IPS-18c (cell line): ENCODE measurements around the gene PRM1.

Source experiments
- H3K4me3 ChIP-seq: 2 replicates; pipeline ENCODE4 v1.7.0; 2013; ENCODE audit warnings: low read depth, mild to moderate bottlenecking, low read length, moderate library complexity; ENCODE audit not compliant: insufficient read depth
- H3K9me3 ChIP-seq: one replicate; pipeline ENCODE4 v1.6.1; 2013; ENCODE audit warnings: mild to moderate bottlenecking, low read length, moderate library complexity; ENCODE audit not compliant: control insufficient read depth, insufficient read depth

Gene PRM1, protein sequence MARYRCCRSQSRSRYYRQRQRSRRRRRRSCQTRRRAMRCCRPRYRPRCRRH

DNA sequence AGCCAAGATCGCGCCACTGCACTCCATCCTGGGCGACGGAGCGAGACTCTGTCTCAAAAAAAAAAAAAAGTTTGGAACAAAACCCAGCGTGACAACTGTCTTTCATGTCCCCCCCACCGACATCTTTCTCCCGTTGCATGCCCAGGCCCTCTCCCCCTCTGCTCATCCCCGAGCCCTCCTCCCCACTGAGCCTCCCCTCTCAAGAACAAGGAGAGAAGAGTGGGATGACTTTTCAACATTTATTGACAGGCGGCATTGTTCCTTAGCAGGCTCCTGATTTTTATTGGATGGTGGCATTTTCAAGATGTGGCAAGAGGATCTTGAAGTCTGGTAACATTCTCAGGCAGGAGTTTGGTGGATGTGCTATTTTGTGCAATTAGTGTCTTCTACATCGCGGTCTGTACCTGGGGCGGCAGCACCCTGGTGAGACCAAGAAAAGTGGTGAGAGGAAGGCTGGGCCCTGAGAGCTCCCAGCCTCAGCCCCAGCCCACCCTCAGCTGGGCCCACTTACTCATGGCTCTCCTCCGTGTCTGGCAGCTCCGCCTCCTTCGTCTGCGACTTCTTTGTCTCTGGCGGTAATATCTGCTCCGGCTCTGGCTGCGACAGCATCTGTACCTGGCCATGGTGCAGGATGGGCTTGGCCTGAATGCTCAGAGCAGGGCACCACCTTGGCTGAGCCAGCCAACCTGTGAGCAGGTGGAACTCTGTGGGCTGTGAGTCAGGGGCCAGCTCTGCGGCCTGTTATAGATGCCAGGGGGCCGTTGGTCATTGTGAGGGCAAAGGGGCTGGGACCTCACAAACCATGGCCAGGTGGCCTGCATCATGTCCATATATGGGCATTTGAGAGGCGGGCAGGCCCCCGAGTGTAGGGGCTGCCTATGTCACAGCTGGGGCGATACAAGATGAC lies at the start of gene PRM1:
PRM1 (minus strand) TSS at position 715 of the 907 bp plus-strand sequence; CDS start at position 623, 92 bp downstream.
- Histone ChIP-seq H3K4me3 (no peak within 1 kb of the TSS), H3K9me3 (no peaks in the 10 kb centered on the region)

DNA sequence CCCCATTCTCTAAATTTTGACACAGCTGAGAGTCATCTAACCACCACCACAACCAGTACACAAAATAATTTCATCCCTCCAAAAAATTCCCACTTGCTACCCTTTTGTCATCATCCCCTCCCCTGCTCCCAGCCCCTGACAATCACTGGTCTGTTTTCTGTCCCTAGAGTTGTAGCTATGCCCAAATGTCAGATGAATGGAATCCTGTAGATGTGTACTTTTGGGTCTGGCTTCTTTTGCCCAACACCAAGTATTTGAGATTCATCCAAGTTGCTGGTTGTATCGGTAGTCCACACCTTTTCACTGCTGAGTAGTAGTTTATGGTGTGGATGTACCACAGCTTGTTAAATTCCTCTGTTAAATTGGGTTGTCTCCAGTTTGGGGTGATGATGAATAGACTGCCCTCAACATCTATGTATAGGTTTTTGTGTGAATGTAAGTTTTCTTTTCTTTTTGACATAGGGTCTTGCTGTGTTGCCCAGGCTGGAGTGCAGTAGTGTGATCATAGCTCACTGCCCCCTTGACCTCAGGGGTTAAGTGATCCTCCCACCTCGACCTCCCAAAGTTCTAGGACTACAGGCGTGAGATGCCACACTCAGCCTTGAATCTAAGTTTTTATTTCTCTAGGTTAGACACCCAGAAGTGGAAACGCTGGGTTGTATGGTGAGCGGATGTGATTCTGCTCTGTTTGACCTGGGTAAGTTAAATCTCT lies 49.6 kb upstream of the PRM1 start:
- Histone ChIP-seq H3K4me3 (no peak overlapping the region), H3K9me3 (no peaks in the 10 kb centered on the region)

DNA sequence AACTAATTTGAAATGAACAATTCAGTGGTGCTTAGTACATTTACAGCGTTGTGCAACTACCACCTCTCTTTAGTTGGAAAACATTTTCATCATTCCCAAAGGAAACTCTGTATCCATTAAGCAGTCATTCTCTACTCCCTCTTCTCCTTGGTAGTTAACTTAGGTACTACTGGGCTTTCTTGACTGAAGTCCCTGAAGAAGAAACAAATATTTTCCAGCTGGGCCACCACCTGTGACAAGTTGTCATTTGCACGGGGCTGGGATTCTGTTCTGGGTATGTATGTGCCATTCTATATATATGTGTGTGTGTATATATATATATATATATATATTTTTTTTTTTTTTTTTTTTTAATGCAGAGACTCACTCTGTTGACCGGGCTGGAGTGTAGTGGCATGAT lies 48.8 kb upstream of the PRM1 start:
- H3K9me3 ChIP-seq, result no peaks in the 10 kb centered on the region
- H3K4me3 ChIP-seq, result no peak overlapping the region

DNA sequence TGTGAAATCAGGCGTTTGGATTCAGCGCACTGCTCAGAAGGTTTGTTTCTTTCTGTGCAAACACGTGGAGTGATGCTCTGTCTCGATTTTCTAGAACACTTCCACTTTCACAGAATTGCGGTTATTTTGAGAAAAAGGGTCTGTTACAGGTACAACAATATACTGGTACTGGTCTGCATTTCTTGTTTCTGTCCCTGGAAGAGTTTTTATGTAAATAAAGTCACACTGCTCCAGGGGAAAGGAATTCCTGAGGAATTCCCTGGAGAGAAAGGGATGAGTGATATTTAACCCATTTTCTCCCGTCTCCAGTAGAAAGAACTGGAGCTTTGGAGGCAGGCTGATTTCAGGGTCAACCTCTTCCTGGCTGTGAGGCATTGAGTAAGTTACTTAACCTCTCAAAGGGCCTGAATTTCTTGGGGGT lies 48.0 kb upstream of the PRM1 start:
- H3K4me3 ChIP-seq, result peak overlapping the region; percentile 21; the same call in 1 of the 2 replicates

DNA sequence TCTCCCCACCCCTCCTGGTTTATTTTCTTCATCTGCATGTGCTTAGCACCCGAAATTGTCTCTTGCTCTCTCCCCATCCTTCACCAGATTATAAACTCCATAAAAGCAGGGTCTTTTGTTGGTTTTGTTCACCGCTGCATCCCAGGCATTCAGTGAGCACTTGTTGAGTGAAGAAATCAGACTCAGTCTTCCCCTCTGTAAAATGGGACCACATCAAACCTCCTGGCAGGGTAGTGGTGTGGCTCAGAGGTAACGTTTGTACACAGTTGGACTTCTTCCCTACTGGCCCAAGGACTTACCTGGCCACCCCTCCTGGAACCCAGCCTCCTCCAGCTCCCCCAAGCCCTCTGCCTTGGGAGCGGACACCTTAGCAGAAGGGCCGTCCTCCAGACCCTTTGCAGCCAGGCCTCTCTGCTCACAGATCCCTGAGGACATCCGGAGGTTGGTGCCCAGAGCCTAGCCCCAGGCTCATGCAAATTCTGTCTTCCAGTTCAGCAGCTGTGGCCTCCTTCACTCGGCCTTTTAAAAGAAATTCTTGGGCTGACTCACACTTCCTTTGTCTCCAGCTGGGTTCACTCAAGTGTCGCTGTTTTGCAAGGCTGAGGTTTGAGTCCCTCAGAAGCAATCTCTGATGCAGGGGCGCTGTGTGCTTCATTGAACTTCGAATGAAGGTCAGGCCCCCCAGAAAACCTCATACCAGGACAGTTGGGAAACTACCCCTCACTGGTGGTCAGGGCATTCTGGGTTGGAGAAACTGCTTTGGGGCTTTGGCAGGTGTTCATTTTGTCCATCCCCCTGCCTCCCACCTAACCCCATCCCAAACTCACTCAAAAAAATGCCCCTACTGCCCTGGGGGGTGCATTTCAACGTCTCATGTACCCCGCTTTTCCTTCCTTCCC lies 47.3 kb upstream of the PRM1 start:
- Histone ChIP-seq H3K4me3 (peak overlapping the region; percentile 21; the same call in 1 of the 2 replicates), H3K9me3 (no peaks in the 10 kb centered on the region)

More for the DNA sequence above, 48.0 kb upstream of the PRM1 start:
- H3K9me3 ChIP-seq, result no peaks in the 10 kb centered on the region

DNA sequence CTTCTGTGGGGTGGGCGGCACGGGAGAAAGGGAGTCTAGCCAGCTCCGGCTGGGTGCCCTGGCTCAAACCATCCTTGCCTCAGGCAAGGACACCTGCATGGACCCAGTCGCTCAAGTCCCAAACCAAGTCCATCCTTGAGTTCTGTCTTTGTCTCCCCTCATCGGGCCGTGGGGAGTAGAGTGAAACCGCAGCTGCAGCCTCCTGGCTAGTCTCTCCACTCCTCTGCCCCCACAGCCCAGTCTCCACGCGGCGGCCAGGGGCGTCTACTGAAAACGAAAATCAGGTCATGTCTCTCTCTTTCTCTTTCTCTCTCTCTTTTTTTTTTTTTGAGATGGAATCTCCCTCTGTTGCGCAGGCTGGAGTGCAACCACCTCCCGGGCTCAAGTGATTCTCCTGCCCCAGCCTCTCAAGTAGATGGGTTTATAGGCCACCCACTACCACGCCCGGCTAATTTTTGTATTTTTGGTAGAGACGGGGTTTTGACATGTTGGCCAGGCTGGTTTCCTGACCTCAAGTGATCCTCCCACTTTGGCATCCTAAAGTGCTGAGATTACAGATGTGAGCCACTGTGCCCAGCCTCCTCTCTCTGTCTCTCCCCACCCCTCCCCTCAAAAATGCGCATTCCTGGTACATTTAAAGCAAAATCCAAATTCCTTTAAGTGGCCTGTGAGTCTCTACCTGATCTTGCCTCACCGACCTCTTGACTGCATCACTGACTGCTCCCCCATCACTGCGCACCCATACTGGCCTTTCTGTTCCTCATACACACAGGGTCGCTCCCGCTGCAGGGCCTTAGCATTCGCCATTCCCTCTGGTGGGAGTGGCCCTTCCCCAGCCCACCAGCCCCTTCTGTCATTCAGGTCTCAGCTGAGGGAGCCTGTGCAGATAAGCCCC lies 46.4 kb upstream of the PRM1 start:
- Histone ChIP-seq H3K9me3 (no peaks in the 10 kb centered on the region), H3K4me3 (no peak overlapping the region)

DNA sequence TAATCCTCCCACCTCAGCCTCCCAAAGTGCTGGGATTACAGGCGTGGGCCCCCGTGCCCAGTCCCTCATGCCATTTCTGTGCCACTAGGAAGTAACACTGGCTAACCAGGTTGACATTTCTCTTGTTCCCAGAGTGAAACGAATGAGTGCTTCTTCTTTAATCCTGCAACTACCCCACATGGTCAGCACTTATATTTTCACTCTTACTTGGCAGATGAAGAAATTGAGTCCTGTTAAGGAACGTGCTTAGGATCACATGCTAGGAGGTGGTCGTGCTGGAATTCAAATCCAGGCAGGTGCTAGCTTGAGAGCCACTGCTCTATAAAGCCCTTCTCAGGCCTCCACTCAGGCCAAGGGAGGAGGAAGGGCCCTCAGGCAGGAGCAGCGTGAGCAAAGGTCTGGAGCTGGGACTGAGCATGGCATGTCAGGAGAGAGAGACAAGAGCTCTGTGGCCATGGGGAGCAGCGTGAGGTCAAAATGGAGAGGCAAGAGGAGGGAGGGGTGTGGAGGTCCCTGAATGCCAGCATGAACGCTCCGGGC lies 45.7 kb upstream of the PRM1 start:
- H3K9me3 ChIP-seq, result no peaks in the 10 kb centered on the region
- no peak overlapping the region; the same call in 1 of the 2 replicates for H3K4me3 ChIP-seq

DNA sequence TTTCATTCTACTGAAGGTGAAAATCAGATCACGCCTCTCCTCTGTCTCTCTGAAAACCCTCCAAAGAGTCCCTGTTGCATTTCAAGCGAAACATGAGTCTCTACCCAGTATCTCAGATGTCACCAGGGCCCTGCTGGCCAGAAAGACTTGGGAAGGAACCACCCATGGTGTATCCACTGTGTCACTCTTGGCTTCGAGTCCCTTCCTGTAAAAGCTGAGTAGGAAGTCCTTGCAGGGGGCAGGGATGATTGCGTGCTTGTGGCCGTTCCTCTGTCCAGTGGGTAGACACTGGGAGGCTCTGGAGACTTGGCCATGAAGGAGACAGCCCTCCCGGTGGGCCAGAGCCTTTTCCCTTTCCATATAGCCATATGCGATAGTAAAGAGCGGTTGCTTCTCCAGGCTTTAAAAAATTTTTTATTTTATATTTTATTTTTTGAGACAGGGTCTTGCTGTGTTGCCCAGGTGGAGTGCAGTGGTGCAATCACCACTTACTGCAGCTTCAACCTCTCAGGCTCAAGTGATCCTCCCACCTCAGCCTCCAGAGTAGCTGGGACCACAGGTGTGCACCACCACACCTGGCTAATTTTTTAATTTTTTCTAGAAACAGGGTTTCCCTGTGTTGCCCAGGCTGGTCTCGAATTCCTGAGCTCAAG lies 45.1 kb upstream of the PRM1 start:
- Histone ChIP-seq H3K4me3 (no peak overlapping the region), H3K9me3 (no peaks in the 10 kb centered on the region)

DNA sequence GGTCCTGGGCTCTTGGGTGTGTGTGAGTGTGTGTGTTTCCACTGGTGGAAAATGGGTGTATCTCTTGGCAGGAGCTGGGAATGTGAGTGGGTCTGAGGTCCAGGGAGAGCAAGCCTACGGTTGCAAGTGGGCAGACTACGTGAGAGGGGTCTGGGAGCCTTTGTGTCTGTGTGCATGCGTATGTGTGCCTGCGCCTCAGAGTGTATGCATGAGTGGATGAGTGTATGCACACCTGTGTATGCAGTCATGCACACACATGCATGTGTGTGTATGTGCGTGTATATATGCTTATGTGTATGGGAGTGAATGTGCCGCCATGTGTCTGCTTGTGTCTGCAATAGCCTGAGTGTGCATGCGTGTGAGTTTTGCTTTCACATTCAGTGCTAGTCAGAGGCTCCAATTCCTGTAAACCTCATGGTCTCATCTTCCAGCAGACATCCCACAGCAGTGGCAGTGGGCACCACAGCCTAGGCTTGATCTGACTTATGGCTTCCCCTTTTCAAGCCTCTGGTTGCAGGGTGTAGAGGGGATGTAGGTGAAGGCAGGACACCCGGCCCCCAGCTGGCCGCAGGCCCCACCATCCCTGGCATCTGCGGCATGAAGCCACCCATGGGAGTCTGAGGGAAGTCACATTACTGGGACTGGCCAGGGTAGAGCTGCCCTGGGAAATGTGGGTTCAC lies 44.4 kb upstream of the PRM1 start:
- H3K4me3 ChIP-seq, result no peak overlapping the region
- no peaks in the 10 kb centered on the region for H3K9me3 ChIP-seq

DNA sequence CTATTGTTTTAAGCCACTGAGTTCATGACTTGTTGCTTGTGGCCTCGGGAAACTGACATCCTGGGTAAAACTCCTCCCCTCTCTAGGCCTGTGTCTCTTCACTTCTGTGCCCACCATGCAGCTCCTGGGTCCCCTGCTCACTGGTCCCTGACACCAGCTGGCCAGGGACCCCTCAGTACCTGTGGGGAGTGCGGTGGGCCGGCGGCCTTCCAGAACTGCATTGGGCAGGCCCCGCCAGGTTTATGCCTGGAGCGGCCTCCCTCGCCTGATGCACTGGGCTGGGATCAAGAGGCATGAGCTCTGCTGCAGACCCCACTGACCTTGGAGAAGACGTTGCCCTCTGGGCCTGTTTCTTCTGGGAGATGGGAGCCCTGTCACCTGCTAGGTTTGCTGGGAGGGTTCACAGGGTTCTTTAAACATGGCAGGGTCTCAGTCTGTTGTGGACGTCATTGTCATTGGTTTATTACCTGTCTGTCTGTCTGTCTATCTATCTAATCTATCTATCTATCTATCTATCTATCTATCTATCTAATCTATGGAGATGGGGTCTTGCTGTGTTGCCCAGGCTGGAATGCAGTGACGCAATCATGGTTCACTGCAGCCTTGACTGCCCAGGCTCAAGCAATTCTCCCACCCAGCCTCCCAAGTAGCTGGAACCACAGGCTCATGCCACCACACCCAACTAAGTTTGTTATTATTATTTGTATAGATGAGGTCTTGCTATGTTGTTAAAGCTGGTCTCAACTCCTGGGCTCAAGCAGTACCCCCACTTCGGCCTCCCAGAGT lies 42.6 kb upstream of the PRM1 start:
- Histone ChIP-seq H3K9me3 (no peaks in the 10 kb centered on the region), H3K4me3 (no peak overlapping the region)

DNA sequence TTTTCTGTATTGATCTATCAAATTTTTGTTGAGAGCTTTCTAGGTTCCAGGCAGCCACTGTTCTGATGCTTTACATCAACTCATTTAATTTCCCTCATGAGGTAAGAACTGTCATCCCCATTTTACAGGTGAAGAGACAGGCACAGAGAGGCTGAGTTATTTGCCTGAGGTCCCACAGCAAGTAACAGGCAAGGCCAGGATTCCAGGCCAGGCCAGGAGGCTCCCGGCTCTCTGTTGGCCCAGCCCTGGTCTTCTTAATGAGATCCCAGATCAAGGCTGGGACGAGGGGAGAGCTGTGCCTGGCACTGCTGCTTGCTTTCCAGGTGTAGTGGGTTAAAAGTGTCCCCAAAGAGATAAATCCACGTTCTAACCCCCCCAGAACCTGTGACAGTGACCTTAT lies 41.7 kb upstream of the PRM1 start:
- Histone ChIP-seq H3K4me3 (no peak overlapping the region), H3K9me3 (no peaks in the 10 kb centered on the region)

DNA sequence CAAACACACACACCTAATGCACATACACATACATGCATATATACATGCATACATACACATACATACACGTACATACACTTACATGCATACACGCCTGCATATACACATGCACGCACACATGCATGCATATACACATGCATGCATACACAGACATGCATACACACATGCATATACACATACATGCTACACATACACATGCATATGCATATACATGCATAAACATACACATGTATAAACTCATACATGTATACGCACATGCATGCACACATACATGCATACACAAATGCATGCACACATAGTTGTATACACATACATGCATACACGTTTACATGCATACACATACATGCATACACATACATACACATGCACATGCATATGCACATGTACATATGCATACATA lies 40.5 kb upstream of the PRM1 start:
- H3K9me3 ChIP-seq, result no peaks in the 10 kb centered on the region
- no peak overlapping the region for H3K4me3 ChIP-seq

DNA sequence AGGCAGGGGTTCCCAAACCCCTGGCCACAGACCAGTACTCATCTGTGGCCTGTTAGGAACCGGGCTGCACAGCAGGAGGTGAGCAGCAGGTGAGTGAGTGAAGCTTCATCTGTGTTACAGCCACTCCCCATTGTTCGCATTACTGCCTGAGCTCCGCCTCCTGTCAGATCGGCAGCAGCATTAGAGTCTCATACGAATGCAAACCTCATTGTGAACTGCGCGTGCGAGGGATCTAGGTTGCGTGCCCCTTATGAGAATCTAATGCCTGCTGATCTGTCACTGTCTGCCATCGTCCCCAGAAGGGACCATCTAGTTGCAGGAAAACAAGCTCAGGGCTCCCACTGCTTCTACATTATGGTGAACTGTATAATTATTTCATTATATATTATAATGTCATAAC lies 39.0 kb upstream of the PRM1 start:
- no peak overlapping the region for H3K4me3 ChIP-seq

DNA sequence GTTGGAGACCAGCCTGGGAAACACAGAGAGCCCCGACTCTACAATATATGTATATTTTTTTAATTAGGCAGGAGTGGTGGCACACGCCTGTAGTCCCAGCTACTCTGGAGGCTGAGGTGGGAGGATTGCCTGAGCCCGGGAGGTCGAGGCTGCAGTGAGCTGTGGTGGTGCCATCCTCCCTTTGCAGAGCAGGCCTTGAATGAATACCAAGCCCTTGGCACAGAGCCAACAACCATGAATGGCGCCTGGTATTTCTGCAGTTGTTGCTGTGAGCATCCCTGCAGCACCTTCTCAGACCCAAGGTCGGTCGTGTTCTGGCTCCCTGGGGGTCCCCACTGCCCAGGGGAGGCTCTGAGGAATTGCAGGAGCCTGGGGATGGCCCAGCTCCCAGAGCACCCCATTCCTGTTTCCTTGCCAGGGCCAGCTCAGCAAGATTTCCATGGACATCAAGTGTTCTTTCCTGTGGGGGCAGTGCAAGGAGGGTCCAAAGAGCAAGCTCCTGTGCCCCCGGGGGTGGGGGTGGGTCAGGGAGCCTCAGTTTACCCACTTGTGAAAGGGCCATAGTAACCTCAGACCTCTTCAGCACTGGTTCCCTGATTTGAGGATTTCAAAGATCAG lies 38.5 kb upstream of the PRM1 start:
- Histone ChIP-seq H3K4me3 (no peak overlapping the region), H3K9me3 (no peaks in the 10 kb centered on the region)

More for the DNA sequence above, 39.0 kb upstream of the PRM1 start:
- H3K9me3 ChIP-seq, result no peaks in the 10 kb centered on the region
